ENCODE results near the gene ARHGAP12.
A peak's percentile ranks its signal among the peaks of the same experiment; 100 is the strongest.

The ARHGAP12 gene

GRCh38 chr10:31939797-31940708 lies 11.4 kb upstream of the ARHGAP12 start:
- no peaks in the 10 kb centered on the region for H4K20me1 ChIP-seq (ENCODE audit: insufficient read depth, low read length)
- peaks cover 4% of the 10 kb centered on the region; the same call in 1 of the 2 replicates for H3F3A ChIP-seq (ENCODE audit: insufficient read depth, low read length)
- H3K79me2 ChIP-seq (ENCODE audit: insufficient read depth, low read length): no peaks in the 10 kb centered on the region
- peak overlapping the region; percentile 34 for H3K27ac ChIP-seq (ENCODE audit: low read depth, low read length, poor library complexity, severe bottlenecking)
- no peaks in the 10 kb centered on the region for H3K9me3 ChIP-seq (ENCODE audit: low read length)
- no peaks in the 10 kb centered on the region for H3K27me3 ChIP-seq (ENCODE audit: insufficient read depth, low read length)
- TF ChIP-seq CTCF (IDR thresholded peaks at IDR 0.05; ENCODE audit: low read length): no peak
- TF ChIP-seq EZH2 (IDR thresholded peaks at IDR 0.05; ENCODE audit: borderline replicate concordance, low read length): no peak
- H3K9me2 ChIP-seq (ENCODE audit: low read depth, low read length): no peaks in the 10 kb centered on the region
- no peak overlapping the region for H3K4me3 ChIP-seq (ENCODE audit: low read depth, low read length, poor library complexity, severe bottlenecking)
- peak overlapping the region; percentile 70 for H2AFZ ChIP-seq (ENCODE audit: low read length)
- no peaks in the 10 kb centered on the region for H3K36me3 ChIP-seq (ENCODE audit: insufficient read depth, low read length)
- H3K9ac ChIP-seq (ENCODE audit: low read length): no peak overlapping the region
- H3K4me1 ChIP-seq (ENCODE audit: insufficient read depth, low read length, severe bottlenecking): peaks cover 24% of the 10 kb centered on the region
- no peak overlapping the region for H3K4me2 ChIP-seq (ENCODE audit: low read length)

GRCh38 chr10:31937371-31937770 lies 8.7 kb upstream of the ARHGAP12 start:
- no peak overlapping the region for H3K4me2 ChIP-seq (ENCODE audit: low read length)

GRCh38 chr10:31936933-31937332 lies 8.3 kb upstream of the ARHGAP12 start:
- Histone ChIP-seq H3K27me3 (ENCODE audit: insufficient read depth, low read length) (no peaks in the 10 kb centered on the region), H3K9ac (ENCODE audit: low read length) (no peak overlapping the region), H3K79me2 (ENCODE audit: insufficient read depth, low read length) (no peaks in the 10 kb centered on the region), H3F3A (ENCODE audit: insufficient read depth, low read length) (no peaks in the 10 kb centered on the region), H2AFZ (ENCODE audit: low read length) (no peak overlapping the region), H3K27ac (ENCODE audit: low read depth, low read length, poor library complexity, severe bottlenecking) (no peak overlapping the region), H3K36me3 (ENCODE audit: insufficient read depth, low read length) (no peaks in the 10 kb centered on the region), H4K20me1 (ENCODE audit: insufficient read depth, low read length) (no peaks in the 10 kb centered on the region), H3K4me2 (ENCODE audit: low read length) (no peak overlapping the region), H3K4me3 (ENCODE audit: low read depth, low read length, poor library complexity, severe bottlenecking) (no peak overlapping the region), H3K4me1 (ENCODE audit: insufficient read depth, low read length, severe bottlenecking) (peaks cover 20% of the 10 kb centered on the region), H3K9me3 (ENCODE audit: low read length) (no peaks in the 10 kb centered on the region), H3K9me2 (ENCODE audit: low read depth, low read length) (no peaks in the 10 kb centered on the region)
- TF ChIP-seq EZH2 (IDR thresholded peaks at IDR 0.05; ENCODE audit: borderline replicate concordance, low read length): no peak

More at GRCh38 chr10:31937371-31937770, 8.7 kb upstream of the ARHGAP12 start:
- H3K4me3 ChIP-seq (ENCODE audit: low read depth, low read length, poor library complexity, severe bottlenecking): no peak overlapping the region
- H3K9me2 ChIP-seq (ENCODE audit: low read depth, low read length): no peaks in the 10 kb centered on the region
- no peaks in the 10 kb centered on the region for H3F3A ChIP-seq (ENCODE audit: insufficient read depth, low read length)
- TF ChIP-seq CTCF (IDR thresholded peaks at IDR 0.05; ENCODE audit: low read length): no peak
- TF ChIP-seq EZH2 (IDR thresholded peaks at IDR 0.05; ENCODE audit: borderline replicate concordance, low read length): no peak
- H3K27me3 ChIP-seq (ENCODE audit: insufficient read depth, low read length): no peaks in the 10 kb centered on the region
- no peaks in the 10 kb centered on the region for H3K79me2 ChIP-seq (ENCODE audit: insufficient read depth, low read length)
- H3K9me3 ChIP-seq (ENCODE audit: low read length): no peaks in the 10 kb centered on the region
- no peaks in the 10 kb centered on the region for H3K36me3 ChIP-seq (ENCODE audit: insufficient read depth, low read length)
- no peak overlapping the region for H3K9ac ChIP-seq (ENCODE audit: low read length)
- no peak overlapping the region for H2AFZ ChIP-seq (ENCODE audit: low read length)
- H3K4me1 ChIP-seq (ENCODE audit: insufficient read depth, low read length, severe bottlenecking): peaks cover 20% of the 10 kb centered on the region
- no peaks in the 10 kb centered on the region for H4K20me1 ChIP-seq (ENCODE audit: insufficient read depth, low read length)
- H3K27ac ChIP-seq (ENCODE audit: low read depth, low read length, poor library complexity, severe bottlenecking): no peak overlapping the region
